Hematopoietic multipotent progenitor cell treated with erythropoietin and hydrocortisone succinate and interleukin-3 and kit ligand, for 15 days (in vitro differentiated cells): Measurements from ENCODE around the gene GLG1.
A peak's percentile ranks its signal among the peaks of the same experiment; 100 is the strongest.
"Not testable (repeated sequence)": the region's sequence is repeated elsewhere in the genome, so short reads cannot be mapped to it uniquely, and the experiment has no call there.

Experiments
- DNase-seq: peaks from one replicate; pipeline ENCODE4 v3.0.0-alpha.2; 2015; ENCODE audit warnings: low spot score

The GLG1 gene

DNA sequence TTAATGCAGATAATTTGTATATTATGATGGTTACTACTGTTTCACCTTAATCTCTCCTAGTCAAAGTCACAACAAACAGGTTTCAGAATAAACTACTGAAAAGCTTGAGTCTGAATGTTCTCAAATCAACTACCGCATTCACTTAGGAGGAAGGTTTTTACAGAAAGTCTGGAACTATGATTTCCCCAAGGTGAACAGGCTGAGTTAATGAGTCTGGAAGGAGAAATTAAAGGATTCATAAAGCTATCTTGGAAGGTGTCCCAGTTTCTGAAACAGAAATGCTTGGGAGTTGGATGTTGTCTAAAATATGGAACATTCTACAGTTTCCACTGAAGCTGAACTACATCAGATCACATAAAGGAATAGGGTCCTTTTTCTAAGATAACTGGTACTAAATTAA is 69.2 kb downstream of the GLG1 start:
- not testable (repeated sequence) for DNase-seq

- not testable (repeated sequence) for DNase-seq
These were observed 72.3 kb downstream of the GLG1 start for GRCh38 chr16:74534650-74535049.

DNA sequence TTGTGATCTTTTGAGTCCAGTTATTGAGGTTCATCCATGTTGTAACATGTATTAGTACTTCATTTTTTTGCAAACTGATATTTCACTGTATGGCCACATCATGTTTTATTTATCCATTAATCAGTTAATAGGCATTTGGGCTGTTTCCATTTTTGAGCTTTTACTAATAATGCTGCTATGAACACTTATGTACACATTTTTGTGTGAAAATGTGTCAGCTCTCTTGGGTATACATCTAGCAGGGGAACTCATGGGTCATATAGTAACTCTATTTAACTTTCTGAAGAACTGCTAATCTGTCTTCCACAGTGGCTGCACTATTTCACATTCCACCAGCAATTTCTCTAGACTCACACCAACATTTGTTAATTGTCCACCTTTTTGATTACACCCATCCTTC is 82.0 kb downstream of the GLG1 start:
- no peak for DNase-seq

DNA sequence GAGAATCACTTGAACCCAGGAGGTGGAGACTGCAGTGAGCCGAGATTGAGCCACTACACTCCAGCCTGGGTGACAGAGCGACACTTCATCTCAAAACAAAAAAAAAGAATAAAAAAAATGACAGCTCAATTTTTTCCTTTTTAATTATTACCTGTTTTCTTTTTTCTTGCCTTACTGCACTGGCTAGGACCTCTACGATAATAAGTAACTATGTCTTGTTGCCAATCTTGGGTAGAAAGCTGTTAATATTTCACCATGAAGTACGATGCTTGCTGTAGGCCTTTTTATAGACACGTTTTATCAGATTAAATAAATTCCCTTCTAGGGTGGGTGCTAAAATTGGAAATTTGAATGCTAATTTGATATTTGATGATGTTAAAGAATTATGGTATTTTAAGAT is 82.8 kb downstream of the GLG1 start:
- DNase-seq, result no peak

- not testable (repeated sequence) for DNase-seq
These were observed 83.2 kb downstream of the GLG1 start for GRCh38 chr16:74523706-74524105.

DNA sequence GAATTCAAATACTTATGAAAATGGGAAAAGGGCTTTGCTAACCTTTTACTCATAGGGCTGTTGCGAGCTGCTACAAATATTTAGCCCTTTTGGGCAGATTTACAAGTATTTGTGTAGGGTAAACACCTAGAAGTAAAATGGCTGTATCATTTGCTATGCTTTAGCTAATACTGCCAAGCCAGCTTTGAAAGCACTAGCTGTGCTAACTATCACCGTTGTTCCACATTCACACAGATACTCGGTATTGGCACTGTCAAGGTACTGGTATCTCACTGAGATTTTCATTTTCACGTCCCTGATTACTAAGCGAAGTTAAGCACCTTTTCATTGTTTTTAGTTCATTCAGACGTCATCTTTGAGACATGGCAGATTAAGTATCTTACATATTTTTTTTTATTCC is 84.8 kb downstream of the GLG1 start:
- DNase-seq, result no peak

DNA sequence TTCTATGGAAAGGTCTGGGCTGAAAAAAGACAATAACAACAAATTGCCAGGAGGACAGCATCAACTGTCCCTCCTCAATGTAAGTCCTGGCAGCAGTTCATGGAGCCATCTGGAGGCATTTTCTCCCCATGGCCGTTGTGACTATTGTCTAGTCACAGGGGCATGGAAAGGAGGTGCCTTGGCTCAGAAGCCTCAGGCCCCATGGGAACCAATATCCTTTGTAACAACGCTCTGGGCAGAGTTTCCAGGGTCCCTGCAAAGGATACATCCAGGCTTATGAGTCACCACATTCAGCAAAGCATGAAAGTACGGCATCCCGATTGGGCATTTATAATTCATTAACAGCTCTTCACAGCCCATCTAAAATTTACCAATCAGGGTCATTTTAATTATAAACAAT is 85.2 kb downstream of the GLG1 start:
- DNase-seq, result no peak

- DNase-seq, result not testable (repeated sequence)
These were observed 88.0 kb downstream of the GLG1 start for GRCh38 chr16:74518934-74519333.

- DNase-seq, result peak; percentile 79
These were observed 95.0 kb downstream of the GLG1 start for GRCh38 chr16:74511961-74512360.

DNA sequence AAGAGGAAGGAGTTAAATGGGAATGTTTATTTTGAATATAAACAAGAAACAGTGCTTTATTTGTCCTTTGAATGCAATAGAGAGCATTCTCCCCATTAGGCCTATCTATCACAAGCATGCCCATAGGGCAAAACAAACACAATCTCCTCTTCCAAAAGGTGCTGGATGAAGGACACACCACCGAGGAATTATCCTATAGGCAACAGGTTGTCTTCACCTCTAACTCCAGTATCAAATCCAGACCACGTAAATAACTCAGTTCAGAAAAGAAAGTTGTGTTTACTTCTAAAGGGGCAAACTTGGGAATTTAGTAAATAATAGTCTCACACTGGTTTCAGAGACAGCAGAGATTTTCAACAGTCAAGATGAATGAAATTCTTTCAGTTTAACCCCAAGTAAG is 101.9 kb downstream of the GLG1 start:
- DNase-seq, result no peak

GRCh38 chr16:74503412-74503811 is 103.5 kb downstream of the GLG1 start:
- no peak for DNase-seq

- DNase-seq, result no peak
These were observed 105.1 kb downstream of the GLG1 start for GRCh38 chr16:74501484-74502478.

GRCh38 chr16:74500907-74501306 is 106.0 kb downstream of the GLG1 start:
- no peak for DNase-seq

- DNase-seq, result no peak
These were observed 107.8 kb downstream of the GLG1 start for GRCh38 chr16:74499114-74499513.

DNA sequence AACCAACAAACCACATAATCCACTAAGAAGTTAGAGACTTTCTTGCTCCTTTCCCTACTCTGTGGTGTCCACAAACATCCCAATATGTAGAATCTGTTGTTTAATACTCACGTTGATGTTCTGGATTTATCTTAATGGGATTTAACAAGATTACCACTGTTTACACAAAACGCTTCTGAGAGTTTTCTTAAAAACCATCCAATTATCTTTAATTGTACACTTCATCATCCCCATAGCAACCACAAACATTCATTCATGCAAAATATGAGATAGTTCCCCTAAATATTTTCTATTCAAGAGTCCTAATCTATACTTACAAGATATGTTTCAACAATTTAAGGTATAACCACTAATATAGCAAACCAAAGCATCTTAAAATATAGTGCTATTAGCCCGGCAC is 109.2 kb downstream of the GLG1 start:
- DNase-seq, result no peak

DNA sequence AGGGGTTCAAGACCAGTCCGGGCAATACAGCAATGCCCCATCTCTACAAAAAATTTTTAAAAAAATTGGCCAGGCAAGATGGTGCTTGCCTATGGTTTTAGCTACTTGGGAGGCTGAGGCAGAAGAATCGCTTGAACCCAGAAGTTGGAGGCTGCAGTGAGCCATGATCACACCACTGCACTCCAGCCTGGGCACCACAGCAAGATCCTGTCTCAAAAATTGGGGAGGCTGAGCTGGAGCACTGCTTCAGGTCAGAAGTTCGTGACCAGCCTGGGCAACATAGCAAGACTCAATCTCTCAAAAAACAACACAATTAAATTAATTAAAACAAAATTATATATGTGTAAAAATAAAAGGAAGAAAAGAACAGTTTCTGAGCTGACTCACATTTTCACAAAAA is 110.9 kb downstream of the GLG1 start:
- no peak for DNase-seq

- no peak for DNase-seq
These were observed 113.9 kb downstream of the GLG1 start for GRCh38 chr16:74492976-74493375.

GRCh38 chr16:74487634-74488495 is 119.0 kb downstream of the GLG1 start:
- DNase-seq, result no peak

- DNase-seq, result no peak
These were observed 121.0 kb downstream of the GLG1 start for GRCh38 chr16:74485916-74486315.

DNA sequence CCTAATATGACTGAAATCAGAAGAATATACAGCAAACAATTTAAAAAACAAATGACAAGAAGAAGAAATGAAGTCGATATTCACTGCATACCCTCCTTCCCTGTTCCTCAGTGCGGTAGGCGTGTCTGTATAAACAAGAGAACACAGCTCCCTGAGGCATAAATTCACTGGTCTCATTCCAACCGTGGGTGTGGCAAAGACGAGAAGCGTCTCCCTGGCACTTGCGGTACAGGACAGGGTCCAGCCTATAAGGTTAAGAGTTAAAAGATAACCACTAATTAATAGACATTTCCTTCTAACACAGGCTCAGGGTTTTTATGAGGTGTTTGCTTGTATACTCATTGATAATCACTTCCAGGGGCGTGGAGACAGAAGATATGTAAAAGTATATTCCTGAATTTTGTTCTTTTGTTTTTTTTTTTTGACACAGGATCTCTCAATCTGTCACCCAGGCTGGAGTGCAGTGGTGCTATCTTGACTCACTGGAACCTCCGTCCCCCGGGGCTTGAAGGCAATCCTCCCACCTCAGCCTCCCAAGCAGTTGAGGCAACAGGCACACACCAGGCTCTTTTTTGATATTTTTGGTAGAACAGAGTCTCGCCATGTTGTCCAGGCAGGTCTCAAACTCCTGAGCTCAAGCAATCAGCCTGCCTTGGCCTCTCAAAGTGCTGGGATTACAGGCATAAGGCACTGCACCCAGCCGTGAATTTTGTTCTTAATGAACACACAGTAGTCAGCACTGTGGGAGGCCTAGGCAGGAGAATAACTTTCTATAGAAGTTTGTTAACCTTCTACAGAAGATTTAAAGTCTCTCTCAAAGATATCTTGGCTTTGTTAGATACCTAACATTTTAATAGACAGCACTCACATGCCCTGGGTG is 126.5 kb downstream of the GLG1 start:
- DNase-seq, result no peak

DNA sequence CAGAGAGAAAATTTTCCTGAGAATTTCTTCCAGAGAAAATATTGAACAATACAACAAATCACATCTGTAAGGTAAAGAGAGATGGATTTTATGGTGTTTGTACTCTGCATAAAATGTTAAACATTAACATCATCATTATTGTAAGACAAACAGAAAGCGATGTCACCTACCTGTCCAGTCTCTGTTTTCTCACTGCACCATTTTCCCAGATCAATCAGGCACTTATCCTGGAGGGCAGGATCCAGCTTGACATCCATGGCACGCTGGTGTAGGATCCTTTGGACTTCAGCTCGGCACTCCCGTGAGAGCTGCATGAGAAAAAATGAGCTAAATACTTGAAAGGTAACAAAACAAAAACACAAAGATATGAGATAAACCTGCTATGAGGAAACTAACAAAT is 129.7 kb downstream of the GLG1 start:
- no peak for DNase-seq

GRCh38 chr16:74474416-74474815 is 132.5 kb downstream of the GLG1 start:
- DNase-seq, result no peak
